SU-DHL-6 (cell line): ENCODE measurements around the gene CLBA1.
"Not testable (repeated sequence)": the region's sequence is repeated elsewhere in the genome, so short reads cannot be mapped to it uniquely, and the experiment has no call there.

Experiments used
- EZH2phosphoT487 ChIP-seq: fragments of 200-600 bp; sonication (generic), shearing (Covaris generic); conservative IDR thresholded peaks from 2 replicates; pipeline ENCODE4 v1.6.1; 2018; ENCODE audit warnings: mild to moderate bottlenecking, antibody characterized with exemption, low read length, moderate library complexity, mixed read lengths
- TF ChIP-seq, protein P1 (sequence below): fragments of 200-600 bp; sonication (generic); IDR thresholded peaks from one replicate; pipeline ENCODE4 v1.5.1; 2017; ENCODE audit warnings: antibody characterized with exemption, mild to moderate bottlenecking, low read length, moderate library complexity; ENCODE audit not compliant: insufficient read depth, poor library complexity, severe bottlenecking

DNA sequence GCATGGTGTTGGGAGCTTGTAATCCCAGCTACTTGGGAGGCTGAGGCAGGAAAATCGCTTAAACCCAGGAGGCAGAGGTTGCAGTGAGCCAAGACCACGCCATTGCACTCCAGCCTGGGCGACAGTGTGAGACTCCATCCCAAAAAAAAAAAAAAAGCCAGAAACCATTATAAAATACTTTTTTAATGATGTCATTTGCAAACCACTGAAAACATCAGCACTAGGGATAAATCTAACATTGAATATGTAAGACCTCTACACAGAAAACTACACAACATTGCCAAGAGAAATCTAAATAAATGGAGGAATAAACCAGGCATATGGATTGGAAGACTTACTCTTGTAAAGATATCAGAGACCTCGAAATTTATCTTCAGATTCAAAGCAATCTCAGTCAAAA, 42.1 kb downstream of the CLBA1 start:
- TF ChIP-seq, protein P1, sequence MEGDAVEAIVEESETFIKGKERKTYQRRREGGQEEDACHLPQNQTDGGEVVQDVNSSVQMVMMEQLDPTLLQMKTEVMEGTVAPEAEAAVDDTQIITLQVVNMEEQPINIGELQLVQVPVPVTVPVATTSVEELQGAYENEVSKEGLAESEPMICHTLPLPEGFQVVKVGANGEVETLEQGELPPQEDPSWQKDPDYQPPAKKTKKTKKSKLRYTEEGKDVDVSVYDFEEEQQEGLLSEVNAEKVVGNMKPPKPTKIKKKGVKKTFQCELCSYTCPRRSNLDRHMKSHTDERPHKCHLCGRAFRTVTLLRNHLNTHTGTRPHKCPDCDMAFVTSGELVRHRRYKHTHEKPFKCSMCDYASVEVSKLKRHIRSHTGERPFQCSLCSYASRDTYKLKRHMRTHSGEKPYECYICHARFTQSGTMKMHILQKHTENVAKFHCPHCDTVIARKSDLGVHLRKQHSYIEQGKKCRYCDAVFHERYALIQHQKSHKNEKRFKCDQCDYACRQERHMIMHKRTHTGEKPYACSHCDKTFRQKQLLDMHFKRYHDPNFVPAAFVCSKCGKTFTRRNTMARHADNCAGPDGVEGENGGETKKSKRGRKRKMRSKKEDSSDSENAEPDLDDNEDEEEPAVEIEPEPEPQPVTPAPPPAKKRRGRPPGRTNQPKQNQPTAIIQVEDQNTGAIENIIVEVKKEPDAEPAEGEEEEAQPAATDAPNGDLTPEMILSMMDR, result not testable (repeated sequence)
- not testable (repeated sequence) for TF ChIP-seq EZH2phosphoT487
